ENCODE data around the gene BICDL1. TPM values are rescaled to one million over a fixed set of nuclear protein-coding genes. Genes with fewer than 3 reads are reported as not detected.

BICDL1 gene
- total RNA-seq, 1 experiment from 2014 or later = 18.2 TPM

DNA sequence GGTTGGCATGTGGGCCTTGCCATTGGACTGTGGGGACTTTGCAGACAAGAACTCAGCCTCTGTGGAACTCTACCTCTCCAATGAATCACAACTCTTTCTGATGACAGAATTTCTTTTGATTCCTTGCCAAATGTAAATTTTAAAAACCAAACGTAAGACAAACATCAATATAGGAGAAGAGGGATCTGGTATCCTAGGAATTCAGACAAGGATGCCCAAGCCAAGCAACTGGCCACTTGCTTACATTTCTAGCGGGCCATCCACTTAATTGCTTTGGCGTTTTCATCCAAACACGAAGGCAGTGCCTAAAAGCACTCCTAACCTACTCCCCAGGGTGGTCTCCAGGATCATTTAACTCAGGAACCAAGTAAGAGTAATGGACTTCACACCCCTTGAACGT lies 150.9 kb downstream of the BICDL1 start:
- Histone ChIP-seq H3K9ac (ENCODE audit: low read length) (no peak overlapping the region), H3K36me3 (ENCODE audit: control insufficient read depth in 1 of 2, insufficient read depth in 2 of 2, low read length in 2 of 2) (peaks cover 63 to 77% of the 10 kb centered on the region in 2 experiments), H3K9me3 (ENCODE audit: control insufficient read depth in 1 of 2, insufficient read depth in 1 of 2, low read depth in 1 of 2, low read length in 2 of 2) (no peaks in the 10 kb centered on the region), H2AFZ (ENCODE audit: low read depth, low read length, poor library complexity, severe bottlenecking) (no peak overlapping the region), H3K79me2 (ENCODE audit: insufficient read depth, low read length) (peaks cover 4% of the 10 kb centered on the region; the same call in 1 of the 2 replicates), H4K20me1 (ENCODE audit: insufficient read depth) (no peaks in the 10 kb centered on the region), H3K27me3 (ENCODE audit: insufficient read depth, low read length) (no peaks in the 10 kb centered on the region), H3K9me2 (ENCODE audit: insufficient read depth) (no peaks in the 10 kb centered on the region), H3K27ac (ENCODE audit: low read depth, low read length) (no peak overlapping the region), H3K4me2 (ENCODE audit: low read length) (no peak overlapping the region), H3K4me3 (replicated peaks in 1 of 2; ENCODE audit: low read depth in 1 of 2, low read length in 2 of 2) (no peak overlapping the region), H3K4me1 (ENCODE audit: control insufficient read depth in 1 of 2, insufficient read depth in 2 of 2, low read length in 2 of 2) (no peaks in the 10 kb centered on the region)
- POLR2A ChIA-PET = no interaction called here
- intact Hi-C loops (cut with micrococcal nuclease) = loop anchor here (5.0 kb wide), 1 partner anchor 32 kb away; no protein-coding TSS in a partner anchor
- CTCF ChIA-PET = interaction anchor here (0.6 kb wide), 1 partner anchor 15 kb away, joined by 3 read pairs; no protein-coding TSS in a partner anchor
- DNase-seq (ENCODE audit: low read depth, low spot score) (no peak), ATAC-seq (no peak)
- RAD21 ChIA-PET (ENCODE audit: low non-redundant PET in 1 of 2, low total read pairs in 2 of 2, uncharacterized antibody in 2 of 2, unreplicated experiment in 2 of 2) = no interaction called here
- BruUV-seq (replicated peaks) = no TSS peak
- no peak for TF ChIP-seq ZBTB33 (IDR thresholded peaks at IDR 0.05; ENCODE audit: extremely low read depth, insufficient replicate concordance, low read length)
- no peak for TF ChIP-seq POLR2A (IDR thresholded peaks at IDR 0.05; ENCODE audit: borderline replicate concordance, extremely low read depth, insufficient read depth, insufficient read length)
- TF ChIP-seq REST (IDR thresholded peaks at IDR 0.05; ENCODE audit: low read depth) = no peak
